ENCODE data around the gene SELENON. TPM values are rescaled to one million over a fixed set of nuclear protein-coding genes. Genes with fewer than 3 reads are reported as not detected.

The SELENON gene
- total RNA-seq, 2 experiments from 2014 or later: 9.9 to 28.3 TPM

- POLR2A ChIA-PET: interaction anchor here (1.7 kb wide), 1 partner anchor 30 kb away, joined by 4 read pairs; no protein-coding TSS in a partner anchor
- DNase-seq (ENCODE audit: low spot score): no peak
- H3K4me1 ChIP-seq (ENCODE audit: insufficient read depth, low read length, poor library complexity, severe bottlenecking): peaks cover 12% of the 10 kb centered on the region
- intact Hi-C loops (cut with micrococcal nuclease; ENCODE audit: unreplicated experiment): no loop called here
- TF ChIP-seq EZH2phosphoT487 (IDR thresholded peaks at IDR 0.05; ENCODE audit: borderline replicate concordance, low read depth, low read length) (no peak), CTCF (conservative IDR thresholded peaks at IDR 0.05; ENCODE audit: low read length) (no peak)
- no peak overlapping the region for H3K27ac ChIP-seq (ENCODE audit: low read depth, low read length, poor library complexity, severe bottlenecking)
- H3K79me2 ChIP-seq (ENCODE audit: insufficient read depth, low read depth, low read length): peaks cover 56% of the 10 kb centered on the region
- H3K4me2 ChIP-seq (ENCODE audit: low read length): no peak overlapping the region
- no peak overlapping the region for H2AFZ ChIP-seq (ENCODE audit: low read length)
- H4K20me1 ChIP-seq (ENCODE audit: insufficient read depth, low read length): no peaks in the 10 kb centered on the region
- BruUV-seq (replicated peaks): no TSS peak
- CTCF ChIA-PET (ENCODE audit: unreplicated experiment): no interaction called here
- H3K9me2 ChIP-seq (ENCODE audit: insufficient read depth, low read length): no peaks in the 10 kb centered on the region
- peaks cover 16% of the 10 kb centered on the region for H3K36me3 ChIP-seq (ENCODE audit: insufficient read depth, low read length)
- H3K9me3 ChIP-seq (ENCODE audit: low read length): peaks cover 9% of the 10 kb centered on the region; the same call in 1 of the 2 replicates
- no peak overlapping the region for H3K4me3 ChIP-seq (ENCODE audit: low read depth, low read length, poor library complexity, severe bottlenecking)
Observed at GRCh38 chr1:25854554-25854953, 54.6 kb downstream of the SELENON start.

- H4K20me1 ChIP-seq (ENCODE audit: insufficient read depth, low read length): no peaks in the 10 kb centered on the region
- intact Hi-C loops (cut with micrococcal nuclease; ENCODE audit: unreplicated experiment): no loop called here
- no peak for DNase-seq (ENCODE audit: low spot score)
- no peak overlapping the region for H3K4me3 ChIP-seq (ENCODE audit: low read depth, low read length, poor library complexity, severe bottlenecking)
- TF ChIP-seq CTCF (conservative IDR thresholded peaks at IDR 0.05; ENCODE audit: low read length) (no peak), EZH2phosphoT487 (IDR thresholded peaks at IDR 0.05; ENCODE audit: borderline replicate concordance, low read depth, low read length) (no peak)
- no peak overlapping the region for H3K4me2 ChIP-seq (ENCODE audit: low read length)
- no peak overlapping the region for H2AFZ ChIP-seq (ENCODE audit: low read length)
- peaks cover 45% of the 10 kb centered on the region; the same call in 1 of the 2 replicates for H3K79me2 ChIP-seq (ENCODE audit: insufficient read depth, low read depth, low read length)
- H3K27ac ChIP-seq (ENCODE audit: low read depth, low read length, poor library complexity, severe bottlenecking): no peak overlapping the region
- TSS peak; percentile 37 for BruUV-seq (replicated peaks)
- H3K9me3 ChIP-seq (ENCODE audit: low read length): no peaks in the 10 kb centered on the region
- no peaks in the 10 kb centered on the region for H3K9me2 ChIP-seq (ENCODE audit: insufficient read depth, low read length)
- POLR2A ChIA-PET: interaction anchor here (0.6 to 1.8 kb wide), 5 partner anchors 9 to 903 kb away, joined by 3 to 6 read pairs (median 3); no protein-coding TSS in a partner anchor
- peaks cover 16% of the 10 kb centered on the region for H3K4me1 ChIP-seq (ENCODE audit: insufficient read depth, low read length, poor library complexity, severe bottlenecking)
- peaks cover 7% of the 10 kb centered on the region; the same call in 1 of the 2 replicates for H3K36me3 ChIP-seq (ENCODE audit: insufficient read depth, low read length)
- CTCF ChIA-PET (ENCODE audit: unreplicated experiment): interaction anchor here (0.9 kb wide), 1 partner anchor 13 kb away, joined by 5 read pairs; no protein-coding TSS in a partner anchor
Observed at GRCh38 chr1:25856856-25857255, 56.9 kb downstream of the SELENON start.

GRCh38 chr1:25858494-25858893 lies 58.5 kb downstream of the SELENON start:
- BruUV-seq (replicated peaks): no TSS peak
- peaks cover 3% of the 10 kb centered on the region; the same call in 1 of the 2 replicates for H3K36me3 ChIP-seq (ENCODE audit: insufficient read depth, low read length)
- peak overlapping the region; percentile 92; the same call in 1 of the 2 replicates for H2AFZ ChIP-seq (ENCODE audit: low read length)
- H3K27ac ChIP-seq (ENCODE audit: low read depth, low read length, poor library complexity, severe bottlenecking): peak overlapping the region; percentile 15
- intact Hi-C loops (cut with micrococcal nuclease; ENCODE audit: unreplicated experiment): no loop called here
- H3K79me2 ChIP-seq (ENCODE audit: insufficient read depth, low read depth, low read length): peaks cover 42% of the 10 kb centered on the region; the same call in 1 of the 2 replicates
- no peaks in the 10 kb centered on the region for H3K9me3 ChIP-seq (ENCODE audit: low read length)
- CTCF ChIA-PET (ENCODE audit: unreplicated experiment): no interaction called here
- peaks cover 16% of the 10 kb centered on the region for H3K4me1 ChIP-seq (ENCODE audit: insufficient read depth, low read length, poor library complexity, severe bottlenecking)
- peak; percentile 43 for DNase-seq (ENCODE audit: low spot score)
- POLR2A ChIA-PET: no interaction called here
- peak overlapping the region; percentile 98 for H3K4me2 ChIP-seq (ENCODE audit: low read length)
- H3K4me3 ChIP-seq (ENCODE audit: low read depth, low read length, poor library complexity, severe bottlenecking): peak overlapping the region; percentile 77
- no peaks in the 10 kb centered on the region for H4K20me1 ChIP-seq (ENCODE audit: insufficient read depth, low read length)
- TF ChIP-seq EZH2phosphoT487 (IDR thresholded peaks at IDR 0.05; ENCODE audit: borderline replicate concordance, low read depth, low read length) (no peak), CTCF (conservative IDR thresholded peaks at IDR 0.05; ENCODE audit: low read length) (peak; percentile 14; the same call in 1 of the 2 replicates)
- no peaks in the 10 kb centered on the region for H3K9me2 ChIP-seq (ENCODE audit: insufficient read depth, low read length)
